B cell (primary cell): ENCODE data around the gene MNAT1. TPM values are rescaled to one million over a fixed set of nuclear protein-coding genes. Genes with fewer than 3 reads are reported as not detected.

Experiments
- ATAC-seq: fragments of 200-7000 bp; cut with Tn5 transposase; one replicate; pipeline ENCODE4 v1.10.0; 2021; ENCODE audit warnings: low read depth, mild to moderate bottlenecking, moderate number of reproducible peaks, moderate library complexity
- CTCF ChIA-PET: fragments of 350-600 bp; sonication (Branson Sonifier 250); formaldehyde crosslinking; loops from one replicate; lab custom pipeline; 2021; ENCODE audit warnings: antibody characterized with exemption, inconsistent platforms; lab: Charles Lee
- POLR2A ChIA-PET: fragments of 350-600 bp; sonication (Branson Sonifier 250); formaldehyde crosslinking; loops from one replicate; lab custom pipeline; 2021; ENCODE audit warnings: antibody characterized with exemption; lab: Charles Lee
- DNase-seq: peaks from one replicate; pipeline ENCODE4 v3.0.0; 2013
- H2AFZ ChIP-seq: 2 replicates; pipeline ENCODE4 v1.6.1; 2012; ENCODE audit warnings: mild to moderate bottlenecking, low read depth, low read length; ENCODE audit not compliant: insufficient read depth, poor library complexity, severe bottlenecking
- H3K27ac ChIP-seq, 2 donors: 1 replicate in 1 of 2; 2 replicates in 1 of 2; pipeline ENCODE4 v1.5.1; 2012 to 2013; ENCODE audit warnings: low read length in 2 of 2, mild to moderate bottlenecking in 2 of 2, moderate library complexity in 1 of 2
- H3K27me3 ChIP-seq, 4 experiments: fragments of 200-600 bp in 1 of 4; sonication (generic) in 1 of 4; replicated peaks in 1 of 4; 1 replicate in 2 of 4; 2 replicates in 2 of 4; pipeline versions ENCODE4 v1.6.1 to v1.7.0; 2013 to 2016; ENCODE audit warnings: low read length in 3 of 4, mild to moderate bottlenecking in 2 of 4, mixed read lengths in 1 of 4, moderate library complexity in 1 of 4; ENCODE audit not compliant: insufficient read depth in 4 of 4, control insufficient read depth in 3 of 4; ENCODE audit errors: control extremely low read depth in 1 of 4
- H3K36me3 ChIP-seq, 2 experiments: replicated peaks in 1 of 2; 1 replicate in 1 of 2; 2 replicates in 1 of 2; pipeline versions ENCODE4 v1.6.1 to v1.7.1; 2013; ENCODE audit warnings: low read length in 1 of 2; ENCODE audit not compliant: insufficient read depth in 2 of 2, control insufficient read depth in 1 of 2; ENCODE audit errors: control extremely low read depth in 1 of 2, extremely low read depth in 1 of 2
- H3K4me1 ChIP-seq, 2 donors: fragments of 200-600 bp in 1 of 2; sonication (generic) in 1 of 2; 1 replicate in 1 of 2; 2 replicates in 1 of 2; pipeline versions ENCODE4 v1.5.1 to v1.6.1; 2013 to 2017; ENCODE audit warnings: low read length in 2 of 2; ENCODE audit not compliant: control insufficient read depth in 2 of 2, insufficient read depth in 2 of 2
- H3K4me2 ChIP-seq: replicated peaks from 2 replicates; pipeline ENCODE3; 2012; ENCODE audit warnings: mild to moderate bottlenecking, low read depth, low read length; ENCODE audit not compliant: poor library complexity, severe bottlenecking
- H3K4me3 ChIP-seq, 5 experiments: fragments of 200-600 bp in 1 of 5; sonication (generic) in 1 of 5; 1 replicate in 3 of 5; 2 replicates in 2 of 5; pipeline versions ENCODE4 v1.5.1 to v1.7.0; 2011 to 2016; ENCODE audit warnings: low read length in 4 of 5, mild to moderate bottlenecking in 4 of 5, low read depth in 2 of 5, control low read depth in 1 of 5, moderate library complexity in 1 of 5; ENCODE audit not compliant: insufficient read depth in 1 of 5; ENCODE audit errors: control extremely low read depth in 1 of 5, extremely low read depth in 1 of 5
- H3K79me2 ChIP-seq: fragments of 200-600 bp; sonication (generic); one replicate; pipeline ENCODE4 v1.6.0; 2016; ENCODE audit warnings: low read length; ENCODE audit not compliant: control insufficient read depth, insufficient read depth
- H3K9ac ChIP-seq: fragments of 200-600 bp; sonication (generic); 2 replicates; pipeline ENCODE4 v1.6.1; 2017; ENCODE audit warnings: mild to moderate bottlenecking, low read length, moderate library complexity
- H3K9me3 ChIP-seq, 3 donors: one replicate each; pipeline versions ENCODE4 v1.6.1 to v1.7.1; 2013; ENCODE audit warnings: low read length in 2 of 3; ENCODE audit not compliant: control insufficient read depth in 2 of 3, insufficient read depth in 1 of 3; ENCODE audit errors: control extremely low read depth in 1 of 3
- H4K20me1 ChIP-seq: 2 replicates; pipeline ENCODE4 v1.6.0; 2012; ENCODE audit warnings: mild to moderate bottlenecking, low read length; ENCODE audit not compliant: insufficient read depth, control insufficient read depth, poor library complexity, severe bottlenecking
- H3K27ac Mint-ChIP-seq: one replicate; pipeline ENCODE4 v1.8.0; 2021; ENCODE audit warnings: mixed read lengths
- H3K27me3 Mint-ChIP-seq: one replicate; pipeline ENCODE4 v1.8.0; 2021; ENCODE audit warnings: mixed read lengths
- H3K4me1 Mint-ChIP-seq: one replicate; pipeline ENCODE4 v1.8.0; 2021; ENCODE audit warnings: mixed read lengths
- H3K4me3 Mint-ChIP-seq: one replicate; pipeline ENCODE4 v1.8.0; 2021; ENCODE audit warnings: mixed read lengths
- H3K9me3 Mint-ChIP-seq: one replicate; pipeline ENCODE4 v1.8.0; 2022; ENCODE audit warnings: mixed read lengths; ENCODE audit not compliant: insufficient read depth
- CTCF ChIP-seq: fragments of 200-600 bp; IDR thresholded peaks from one replicate; pipeline ENCODE4 v1.8.0; 2022; ENCODE audit warnings: antibody characterized with exemption, mild to moderate bottlenecking
- EZH2 ChIP-seq: IDR thresholded peaks from 2 replicates; pipeline ENCODE4 v1.6.1; 2012; ENCODE audit warnings: borderline replicate concordance, low read depth, mild to moderate bottlenecking, moderate library complexity, low read length; ENCODE audit not compliant: insufficient read depth, poor library complexity, severe bottlenecking
- WGBS: methylation state at CpG from one replicate; pipeline ENCODE4 v1.1.5; 2013; ENCODE audit warnings: missing lambda C conversion rate; ENCODE audit not compliant: insufficient coverage; 5-methylcytosine and 5-hydroxymethylcytosine counted together
- intact Hi-C: fragments of 100-400 bp; cut with micrococcal nuclease; formaldehyde crosslinking; loops from one replicate; pipeline ENCODE4 v1.10.0; 2022
- polyA plus RNA-seq: library from polyadenylated mRNA; depleted of rRNA; stranded (reverse); fragments of >200 nt; gene quantifications from 2 replicates; pipeline ENCODE4 v1.2.3, GENCODE V29; 2012
- total RNA-seq, 2 donors: library from RNA; stranded (reverse); fragments of 120-200 nt in 1 of 2; gene quantifications; 1 replicate in 1 of 2; 2 replicates in 1 of 2; pipeline versions ENCODE4 v1.2.3 to v1.2.4, GENCODE V29; 2013 to 2022

The MNAT1 gene
- total and polyA plus RNA-seq, 2 donors (not counting 1 experiment from before 2014, with no cell fraction given) = 15.2 to 28.2 TPM

DNA sequence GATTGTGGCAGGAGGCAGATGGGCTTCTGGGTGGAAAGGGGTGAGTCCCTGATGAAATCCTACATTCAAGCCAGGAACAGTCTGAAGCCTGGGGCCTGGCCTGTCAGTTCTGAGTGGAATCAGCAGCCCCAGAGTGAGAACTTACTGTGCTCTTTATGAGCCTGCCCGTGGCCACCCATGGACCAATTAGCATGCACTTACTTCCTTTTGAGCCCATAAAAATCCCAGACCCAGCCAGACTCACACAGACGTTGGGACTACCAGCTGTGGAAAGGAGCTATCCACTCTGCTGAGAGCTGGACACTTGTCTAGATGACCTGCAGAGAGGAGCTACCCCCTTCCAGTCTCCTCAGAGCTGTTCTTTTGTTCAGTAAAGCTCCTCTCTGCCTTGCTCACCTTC, 104.5 kb downstream of the MNAT1 start:
- Histone ChIP-seq H3K4me1 (no peaks in the 10 kb centered on the region), H3K36me3 (peaks cover 0 to 20% of the 10 kb centered on the region in 2 experiments), H3K9me3 (peaks cover 0 to 16% (median 4%) of the 10 kb centered on the region in 3 donors), H3K27ac (no peak overlapping the region), H3K4me2 (no peak overlapping the region), H4K20me1 (no peaks in the 10 kb centered on the region), H3K4me3 (no peak overlapping the region), H3K9ac (no peak overlapping the region), H3K27me3 (no peaks in the 10 kb centered on the region), H3K79me2 (no peaks in the 10 kb centered on the region), H2AFZ (no peak overlapping the region)
- H3K4me1 Mint-ChIP-seq = no peaks in the 10 kb centered on the region
- intact Hi-C loops = no loop called here
- H3K27ac Mint-ChIP-seq = no peak overlapping the region
- DNase-seq = no peak
- no peaks in the 10 kb centered on the region for H3K27me3 Mint-ChIP-seq
- H3K4me3 Mint-ChIP-seq = no peak overlapping the region
- whole genome bisulfite sequencing = 100% methylated on average over 2 of the region's 2 CpGs
- peaks cover 9% of the 10 kb centered on the region for H3K9me3 Mint-ChIP-seq
- no peak for ATAC-seq
- POLR2A ChIA-PET = no interaction called here
- CTCF ChIA-PET = no interaction called here
- TF ChIP-seq EZH2 (no peak), CTCF (no peak)

GRCh38 chr14:60839657-60840056, 105.1 kb downstream of the MNAT1 start:
- H3K27me3 Mint-ChIP-seq = no peaks in the 10 kb centered on the region
- WGBS = 99% methylated on average over 9 of the region's 11 CpGs
- H3K4me3 Mint-ChIP-seq = no peak overlapping the region
- Histone ChIP-seq H3K9me3 (peaks cover 0 to 16% (median 4%) of the 10 kb centered on the region in 3 donors), H4K20me1 (no peaks in the 10 kb centered on the region), H2AFZ (no peak overlapping the region), H3K9ac (no peak overlapping the region), H3K4me2 (no peak overlapping the region), H3K79me2 (no peaks in the 10 kb centered on the region), H3K27me3 (no peaks in the 10 kb centered on the region), H3K4me3 (no peak overlapping the region), H3K27ac (no peak overlapping the region), H3K36me3 (peaks cover 0 to 20% of the 10 kb centered on the region in 2 experiments), H3K4me1 (no peaks in the 10 kb centered on the region)
- H3K4me1 Mint-ChIP-seq = peaks cover 2% of the 10 kb centered on the region
- POLR2A ChIA-PET = no interaction called here
- peaks cover 9% of the 10 kb centered on the region for H3K9me3 Mint-ChIP-seq
- TF ChIP-seq EZH2 (no peak), CTCF (no peak)
- H3K27ac Mint-ChIP-seq = no peak overlapping the region
- intact Hi-C loops = loop anchor here (10.0 kb wide), 1 partner anchor 85 kb away; no protein-coding TSS in a partner anchor
- CTCF ChIA-PET = interaction anchor here (0.6 kb wide), 1 partner anchor 491 kb away, joined by 3 read pairs; no protein-coding TSS in a partner anchor
- no peak for DNase-seq
- ATAC-seq = no peak
